22Rv1 (cell line): ENCODE results near the gene PRSS53.

Source experiments
- CTCF ChIP-seq: fragments of 450-650 bp; IDR thresholded peaks from 2 replicates; pipeline ENCODE4 v1.5.1; 2017; ENCODE audit warnings: mild to moderate bottlenecking
- ZFX ChIP-seq: fragments of 450-650 bp; IDR thresholded peaks from 2 replicates; pipeline ENCODE4 v1.6.1; 2017; ENCODE audit warnings: antibody characterized with exemption, borderline replicate concordance

- no peak for TF ChIP-seq CTCF
- no peak for TF ChIP-seq ZFX
Measured at GRCh38 chr16:31118223-31119155, 29.7 kb upstream of the PRSS53 start.
